Ishikawa (cell line): ENCODE results near the gene VANGL1.

Experiments used
- CEBPB ChIP-seq: IDR thresholded peaks from 2 replicates; pipeline ENCODE4 v1.6.1; 2012
- EP300 ChIP-seq: IDR thresholded peaks from 2 replicates; pipeline ENCODE4 v1.6.1; 2012; ENCODE audit warnings: borderline replicate concordance
- FOXM1 ChIP-seq: IDR thresholded peaks from 2 replicates; pipeline ENCODE4 v1.6.1; 2012; ENCODE audit warnings: low read depth, borderline replicate concordance
- NFIC ChIP-seq: IDR thresholded peaks from 2 replicates; pipeline ENCODE4 v1.6.1; 2012
- RAD21 ChIP-seq: IDR thresholded peaks from 2 replicates; pipeline ENCODE4 v1.6.1; 2012; ENCODE audit warnings: low read depth
- TAF1 ChIP-seq: IDR thresholded peaks from 2 replicates; pipeline ENCODE4 v1.6.1; 2012; ENCODE audit warnings: low read depth, mild to moderate bottlenecking
- YY1 ChIP-seq: IDR thresholded peaks from 2 replicates; pipeline ENCODE4 v1.6.1; 2012; ENCODE audit warnings: low read depth
- TF ChIP-seq, protein P1 (sequence below): IDR thresholded peaks from 2 replicates; pipeline ENCODE4 v1.6.1; 2012; ENCODE audit warnings: low read depth, mild to moderate bottlenecking
- TF ChIP-seq, protein P2 (sequence below): IDR thresholded peaks from 2 replicates; pipeline ENCODE4 v1.6.1; 2012

- TF ChIP-seq CEBPB (no peak), TAF1 (no peak), RAD21 (no peak), EP300 (no peak), NFIC (no peak), YY1 (no peak), FOXM1 (no peak)
- TF ChIP-seq, protein P1, sequence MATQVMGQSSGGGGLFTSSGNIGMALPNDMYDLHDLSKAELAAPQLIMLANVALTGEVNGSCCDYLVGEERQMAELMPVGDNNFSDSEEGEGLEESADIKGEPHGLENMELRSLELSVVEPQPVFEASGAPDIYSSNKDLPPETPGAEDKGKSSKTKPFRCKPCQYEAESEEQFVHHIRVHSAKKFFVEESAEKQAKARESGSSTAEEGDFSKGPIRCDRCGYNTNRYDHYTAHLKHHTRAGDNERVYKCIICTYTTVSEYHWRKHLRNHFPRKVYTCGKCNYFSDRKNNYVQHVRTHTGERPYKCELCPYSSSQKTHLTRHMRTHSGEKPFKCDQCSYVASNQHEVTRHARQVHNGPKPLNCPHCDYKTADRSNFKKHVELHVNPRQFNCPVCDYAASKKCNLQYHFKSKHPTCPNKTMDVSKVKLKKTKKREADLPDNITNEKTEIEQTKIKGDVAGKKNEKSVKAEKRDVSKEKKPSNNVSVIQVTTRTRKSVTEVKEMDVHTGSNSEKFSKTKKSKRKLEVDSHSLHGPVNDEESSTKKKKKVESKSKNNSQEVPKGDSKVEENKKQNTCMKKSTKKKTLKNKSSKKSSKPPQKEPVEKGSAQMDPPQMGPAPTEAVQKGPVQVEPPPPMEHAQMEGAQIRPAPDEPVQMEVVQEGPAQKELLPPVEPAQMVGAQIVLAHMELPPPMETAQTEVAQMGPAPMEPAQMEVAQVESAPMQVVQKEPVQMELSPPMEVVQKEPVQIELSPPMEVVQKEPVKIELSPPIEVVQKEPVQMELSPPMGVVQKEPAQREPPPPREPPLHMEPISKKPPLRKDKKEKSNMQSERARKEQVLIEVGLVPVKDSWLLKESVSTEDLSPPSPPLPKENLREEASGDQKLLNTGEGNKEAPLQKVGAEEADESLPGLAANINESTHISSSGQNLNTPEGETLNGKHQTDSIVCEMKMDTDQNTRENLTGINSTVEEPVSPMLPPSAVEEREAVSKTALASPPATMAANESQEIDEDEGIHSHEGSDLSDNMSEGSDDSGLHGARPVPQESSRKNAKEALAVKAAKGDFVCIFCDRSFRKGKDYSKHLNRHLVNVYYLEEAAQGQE: no peak
- TF ChIP-seq, protein P2, sequence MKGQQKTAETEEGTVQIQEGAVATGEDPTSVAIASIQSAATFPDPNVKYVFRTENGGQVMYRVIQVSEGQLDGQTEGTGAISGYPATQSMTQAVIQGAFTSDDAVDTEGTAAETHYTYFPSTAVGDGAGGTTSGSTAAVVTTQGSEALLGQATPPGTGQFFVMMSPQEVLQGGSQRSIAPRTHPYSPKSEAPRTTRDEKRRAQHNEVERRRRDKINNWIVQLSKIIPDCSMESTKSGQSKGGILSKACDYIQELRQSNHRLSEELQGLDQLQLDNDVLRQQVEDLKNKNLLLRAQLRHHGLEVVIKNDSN: no peak
Measured at GRCh38 chr1:115658646-115659045, 16.9 kb downstream of the VANGL1 start.
